H1 (cell line): ENCODE measurements around the gene MYORG. TPM values are rescaled to one million over a fixed set of nuclear protein-coding genes. Genes with fewer than 3 reads are reported as not detected.

ENCODE experiments used
- CTCF ChIA-PET: fragments of 300-600 bp; sonication (Branson Sonifier 250); formaldehyde crosslinking; loops from one replicate; lab custom pipeline; 2021; ENCODE audit not compliant: partially characterized antibody; lab: Charles Lee
- POLR2A ChIA-PET: fragments of 300-600 bp; sonication (Branson Sonifier 250); formaldehyde crosslinking; loops from one replicate; lab custom pipeline; 2021; ENCODE audit warnings: inconsistent platforms; ENCODE audit not compliant: partially characterized antibody; lab: Charles Lee
- DNase-seq, 2 experiments: peaks; one replicate each; pipeline versions ENCODE4 v3.0.0 to v3.0.0-alpha.2; 2010 to 2022; ENCODE audit warnings: low spot score in 2 of 2, low read depth in 1 of 2, mixed read lengths in 1 of 2
- FAIRE-seq: peaks from 2 replicates; lab custom pipeline; 2011; peaks lifted over from hg19 to GRCh38; lab: Jason Lieb, UNC
- H2AFZ ChIP-seq: 2 replicates; pipeline ENCODE4 v1.8.1; 2012; ENCODE audit warnings: low read length, inconsistent platforms
- H2AK5ac ChIP-seq: 2 replicates; pipeline ENCODE4 v1.6.1; 2013; ENCODE audit warnings: low read depth, low read length
- H2BK120ac ChIP-seq: replicated peaks from 2 replicates; pipeline ENCODE3; 2013; ENCODE audit warnings: low read depth, low read length, inconsistent platforms
- H2BK12ac ChIP-seq: 2 replicates; pipeline ENCODE4 v1.6.1; 2013; ENCODE audit warnings: low read depth, low read length
- H2BK15ac ChIP-seq: 2 replicates; pipeline ENCODE4 v1.6.1; 2013; ENCODE audit warnings: low read length
- H2BK20ac ChIP-seq: 2 replicates; pipeline ENCODE4 v1.6.1; 2013; ENCODE audit warnings: low read length
- H2BK5ac ChIP-seq: 2 replicates; pipeline ENCODE4 v1.6.1; 2013; ENCODE audit warnings: low read depth, low read length
- H3K14ac ChIP-seq: 2 replicates; pipeline ENCODE4 v1.6.1; 2013; ENCODE audit warnings: inconsistent platforms; ENCODE audit not compliant: insufficient read length
- H3K18ac ChIP-seq: 2 replicates; pipeline ENCODE4 v1.6.1; 2013; ENCODE audit warnings: low read length; ENCODE audit errors: extremely low read depth
- H3K23ac ChIP-seq: 2 replicates; pipeline ENCODE4 v1.6.1; 2013; ENCODE audit warnings: inconsistent platforms; ENCODE audit not compliant: insufficient read length
- H3K23me2 ChIP-seq: 2 replicates; pipeline ENCODE4 v1.6.1; 2013; ENCODE audit warnings: low read depth, low read length
- H3K27ac ChIP-seq: 2 replicates; pipeline ENCODE4 v1.6.1; 2011; ENCODE audit warnings: low read depth, low read length, inconsistent platforms
- H3K27me3 ChIP-seq, 4 experiments: replicated peaks in 1 of 4; 1 replicate in 1 of 4; 2 replicates in 3 of 4; pipeline versions ENCODE4 v1.6.1 to v1.8.1; 2011 to 2013; ENCODE audit warnings: low read length in 3 of 4, mild to moderate bottlenecking in 3 of 4, inconsistent platforms in 2 of 4, mixed read lengths in 2 of 4, moderate library complexity in 1 of 4; ENCODE audit not compliant: control insufficient read depth in 3 of 4, insufficient read depth in 3 of 4; ENCODE audit errors: extremely low read depth in 1 of 4
- H3K36me3 ChIP-seq, 4 experiments: 2 replicates each; pipeline versions ENCODE4 v1.6.1 to v1.8.1; 2011 to 2013; ENCODE audit warnings: mild to moderate bottlenecking in 4 of 4, low read length in 3 of 4, moderate library complexity in 2 of 4, control low read depth in 1 of 4, inconsistent platforms in 1 of 4; ENCODE audit not compliant: insufficient read depth in 4 of 4, control insufficient read depth in 2 of 4
- H3K4ac ChIP-seq: replicated peaks from 2 replicates; pipeline ENCODE3; 2013; ENCODE audit warnings: low read length, low read depth, mixed read lengths, inconsistent platforms; ENCODE audit not compliant: insufficient read length
- H3K4me1 ChIP-seq, 4 experiments: replicated peaks in 1 of 4; 1 replicate in 1 of 4; 2 replicates in 3 of 4; pipeline versions ENCODE4 v1.6.1 to v1.8.1; 2011 to 2013; ENCODE audit warnings: low read length in 3 of 4, inconsistent platforms in 2 of 4, mixed read lengths in 1 of 4; ENCODE audit not compliant: insufficient read depth in 4 of 4, control insufficient read depth in 3 of 4
- H3K4me2 ChIP-seq, 2 experiments: 2 replicates each; pipeline versions ENCODE4 v1.6.1 to v1.8.1; 2011 to 2013; ENCODE audit warnings: low read depth in 2 of 2, low read length in 2 of 2, control low read depth in 1 of 2, inconsistent platforms in 1 of 2, mild to moderate bottlenecking in 1 of 2; ENCODE audit not compliant: insufficient read depth in 1 of 2
- H3K4me3 ChIP-seq, 4 experiments: fragments of 200-600, 300-600 bp in 1 of 4; sonication (generic), shearing (Covaris generic), sonication (Bioruptor Twin) in 1 of 4; 2 replicates each; pipeline versions ENCODE4 v1.5.1 to v1.8.1; 2011 to 2016; ENCODE audit warnings: low read length in 4 of 4, low read depth in 3 of 4, control low read depth in 2 of 4, inconsistent platforms in 2 of 4, mild to moderate bottlenecking in 2 of 4, mixed read lengths in 1 of 4, moderate library complexity in 1 of 4; ENCODE audit not compliant: insufficient read depth in 2 of 4; ENCODE audit errors: extremely low read depth in 1 of 4
- H3K56ac ChIP-seq: replicated peaks from 2 replicates; pipeline ENCODE3; 2013; ENCODE audit warnings: low read depth, mild to moderate bottlenecking, mixed read lengths, low read length, inconsistent platforms; ENCODE audit not compliant: insufficient read length
- H3K79me1 ChIP-seq: 2 replicates; pipeline ENCODE4 v1.6.1; 2013; ENCODE audit warnings: low read depth, low read length, control low read depth
- H3K79me2 ChIP-seq, 2 experiments: 2 replicates each; pipeline versions ENCODE4 v1.6.1 to v1.8.1; 2012 to 2013; ENCODE audit warnings: low read length in 2 of 2, mild to moderate bottlenecking in 2 of 2, inconsistent platforms in 1 of 2; ENCODE audit not compliant: insufficient read depth in 2 of 2, control insufficient read depth in 1 of 2
- H3K9ac ChIP-seq, 4 experiments: replicated peaks in 1 of 4; 1 replicate in 1 of 4; 2 replicates in 3 of 4; pipeline versions ENCODE4 v1.6.1 to v1.8.1; 2011 to 2013; ENCODE audit warnings: low read depth in 3 of 4, low read length in 3 of 4, control low read depth in 2 of 4, mild to moderate bottlenecking in 2 of 4, moderate library complexity in 2 of 4, inconsistent platforms in 1 of 4; ENCODE audit errors: extremely low read depth in 1 of 4
- H3K9me3 ChIP-seq, 2 experiments: 2 replicates each; pipeline versions ENCODE4 v1.6.1 to v1.8.1; 2012 to 2013; ENCODE audit warnings: mild to moderate bottlenecking in 2 of 2, moderate library complexity in 2 of 2, control low read depth in 1 of 2, inconsistent platforms in 1 of 2, low read depth in 1 of 2, low read length in 1 of 2, mixed read lengths in 1 of 2; ENCODE audit not compliant: insufficient read depth in 2 of 2
- H4K20me1 ChIP-seq, 2 experiments: replicated peaks in 1 of 2; 2 replicates each; pipeline versions ENCODE3 to v1.8.1; 2011 to 2013; ENCODE audit warnings: inconsistent platforms in 2 of 2, low read length in 2 of 2, mild to moderate bottlenecking in 1 of 2; ENCODE audit not compliant: insufficient read depth in 2 of 2, control insufficient read depth in 1 of 2
- H4K5ac ChIP-seq: 2 replicates; pipeline ENCODE4 v1.6.1; 2013; ENCODE audit warnings: low read length, low read depth, mixed read lengths, inconsistent platforms; ENCODE audit not compliant: insufficient read length
- H4K8ac ChIP-seq: 2 replicates; pipeline ENCODE4 v1.8.0; 2013; ENCODE audit warnings: mild to moderate bottlenecking, moderate library complexity, low read length, inconsistent platforms; ENCODE audit not compliant: insufficient read depth; ENCODE audit errors: extremely low read depth
- H4K91ac ChIP-seq: replicated peaks from 2 replicates; pipeline ENCODE3; 2013; ENCODE audit warnings: low read length, mixed read lengths, inconsistent platforms; ENCODE audit not compliant: insufficient read length
- CBX5 ChIP-seq: fragments of 300-800, 300-1000 bp; sonication (generic); IDR thresholded peaks from 2 replicates; pipeline ENCODE4 v1.7.1; 2016; ENCODE audit warnings: antibody characterized with exemption, low read length, low read depth
- CEBPB ChIP-seq: IDR thresholded peaks from 2 replicates; pipeline ENCODE4 v1.6.1; 2012; ENCODE audit warnings: low read depth, low read length
- E2F6 ChIP-seq: IDR thresholded peaks from 2 replicates; pipeline ENCODE4 v1.6.1; 2012; ENCODE audit warnings: inconsistent platforms
- EP300 ChIP-seq, 2 experiments: IDR thresholded peaks; 1 replicate in 1 of 2; 2 replicates in 1 of 2; pipeline ENCODE4 v1.6.1; 2011 to 2012; ENCODE audit warnings: low read depth in 2 of 2, low read length in 2 of 2, mild to moderate bottlenecking in 2 of 2, borderline replicate concordance in 1 of 2, inconsistent platforms in 1 of 2, moderate library complexity in 1 of 2
- POLR2A ChIP-seq, 2 experiments: IDR thresholded peaks; 1 replicate in 1 of 2; 2 replicates in 1 of 2; pipeline ENCODE4 v1.6.1; 2011; ENCODE audit warnings: low read depth in 2 of 2, low read length in 2 of 2, mild to moderate bottlenecking in 2 of 2; ENCODE audit errors: control extremely low read depth in 1 of 2
- RAD21 ChIP-seq, 2 experiments: IDR thresholded peaks in 1 of 2; conservative IDR thresholded peaks in 1 of 2; 2 replicates each; pipeline ENCODE4 v1.6.1; 2011; ENCODE audit warnings: low read depth in 2 of 2, low read length in 2 of 2, improper control_type of control experiment in 1 of 2, inconsistent platforms in 1 of 2, mild to moderate bottlenecking in 1 of 2, moderate library complexity in 1 of 2
- RBBP5 ChIP-seq: IDR thresholded peaks from 2 replicates; pipeline ENCODE4 v1.7.1; 2012; ENCODE audit warnings: low read depth, mild to moderate bottlenecking, inconsistent platforms, low read length, moderate library complexity, borderline replicate concordance
- SIX5 ChIP-seq: IDR thresholded peaks from 2 replicates; pipeline ENCODE4 v1.6.1; 2011; ENCODE audit warnings: mild to moderate bottlenecking, low read depth, low read length
- TAF7 ChIP-seq: optimal IDR thresholded peaks from 2 replicates; pipeline ENCODE3; 2011; ENCODE audit warnings: low read depth, mild to moderate bottlenecking, inconsistent platforms, low read length, moderate library complexity, borderline replicate concordance
- WGBS, 2 experiments: shearing (Covaris generic) in 1 of 2; methylation state at CpG; one replicate each; pipeline versions ENCODE4 v1.1.6 to v1.1.7; 2013 to 2015; ENCODE audit warnings: low lambda C conversion rate in 2 of 2, mixed read lengths in 2 of 2, inconsistent platforms in 1 of 2, low coverage in 1 of 2, missing lambda C conversion rate in 1 of 2; ENCODE audit not compliant: insufficient replicate concordance in 2 of 2, insufficient coverage in 1 of 2, insufficient read length in 1 of 2; ENCODE audit errors: extremely low coverage in 1 of 2, missing lambda C conversion rate in 1 of 2; 5-methylcytosine and 5-hydroxymethylcytosine counted together
- polyA plus RNA-seq, 7 experiments: library from polyadenylated mRNA; depleted of rRNA in 3 of 7; stranded (reverse) in 5 of 7; unstranded in 2 of 7; fragments of >200 nt in 5 of 7; fragments of 200-250 nt in 2 of 7; gene quantifications; 1 replicate in 5 of 7; 2 replicates in 1 of 7; 4 replicates in 1 of 7; pipeline versions ENCODE4 v1.2.1 to v1.2.3, GENCODE V29; 2011 to 2013; ENCODE audit warnings: missing spikeins in 2 of 7, mixed read lengths in 2 of 7
- total RNA-seq: library from RNA; stranded (reverse); fragmentation: NEBNext Ultra II Directional; extraction: Animal tissue kit (Norgen Biotek cat#: 25700); gene quantifications from 2 replicates; pipeline ENCODE4 v1.2.1, GENCODE V29; 2021
- TF ChIP-seq, protein P1 (sequence below): IDR thresholded peaks from 2 replicates; pipeline ENCODE4 v1.6.1; 2011; ENCODE audit warnings: low read length, improper control_type of control experiment

Gene MYORG
- total and polyA plus RNA-seq, 2 of the 8 experiments (the other 6 are each of a cell fraction or from before 2014, with no cell fraction given), result 1.2 to 5.9 TPM

DNA sequence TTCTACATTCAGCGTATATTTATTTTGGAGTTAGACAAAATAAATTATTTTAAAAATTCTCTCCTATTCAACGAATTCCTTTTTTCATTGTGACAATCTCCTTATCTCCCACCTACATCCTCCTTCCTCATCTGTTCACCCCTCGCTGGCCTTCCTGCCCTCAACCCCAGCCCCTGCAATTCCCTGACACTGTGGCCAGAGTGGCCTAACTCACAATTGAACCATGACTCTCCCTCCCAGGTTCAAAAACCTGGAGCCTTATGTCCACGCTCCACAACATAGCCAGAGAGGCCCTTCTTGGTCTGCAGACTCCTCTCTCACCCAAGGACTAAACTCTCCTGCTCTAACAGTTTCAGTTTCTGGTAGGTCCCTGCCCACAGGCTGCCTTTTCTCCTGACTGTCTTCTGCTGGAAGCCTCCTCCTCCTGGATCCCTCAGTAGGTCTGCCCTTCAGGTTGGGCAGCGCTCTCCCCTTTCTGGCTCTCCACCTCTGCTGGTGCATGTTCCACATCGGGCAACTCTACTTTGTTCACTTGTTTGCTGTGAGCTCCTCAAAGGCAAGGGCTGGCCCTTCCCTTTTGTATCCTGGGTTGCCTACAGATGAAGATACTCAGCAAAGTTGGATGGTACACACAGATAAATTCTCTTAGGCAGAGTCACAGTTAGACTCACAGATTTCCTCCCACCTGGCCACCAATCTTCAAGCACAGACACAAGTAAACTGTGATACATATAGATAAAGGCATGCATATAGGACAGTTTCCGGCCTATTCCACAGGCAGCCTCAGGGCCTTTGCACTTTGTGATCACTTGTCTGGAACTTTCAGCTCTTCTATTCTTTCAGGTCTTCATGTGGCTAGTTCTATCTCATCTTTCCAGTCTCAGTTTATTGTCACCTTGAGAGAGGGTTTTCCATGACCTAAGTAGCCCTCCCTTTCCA lies 19.8 kb upstream of the MYORG start:
- H4K91ac ChIP-seq, result no peak overlapping the region
- no peak overlapping the region for H2BK120ac ChIP-seq
- no peak overlapping the region for H2BK12ac ChIP-seq
- ChIA-PET POLR2A (no interaction called here), CTCF (interaction anchor here (1.1 to 4.0 kb wide), 2 partner anchors 99 to 104 kb away, joined by 4 to 22 read pairs; no protein-coding TSS in a partner anchor)
- no peak overlapping the region for H3K56ac ChIP-seq
- no peak overlapping the region for H4K5ac ChIP-seq
- no peak overlapping the region for H3K4me2 ChIP-seq
- H3K9me3 ChIP-seq, result no peaks in the 10 kb centered on the region
- DNase-seq (no peak), FAIRE-seq (no peak)
- H3K79me1 ChIP-seq, result no peaks in the 10 kb centered on the region
- no peaks in the 10 kb centered on the region for H3K27me3 ChIP-seq
- no peak overlapping the region for H3K18ac ChIP-seq
- H4K8ac ChIP-seq, result no peak overlapping the region
- H2BK5ac ChIP-seq, result no peak overlapping the region
- no peak overlapping the region for H3K27ac ChIP-seq
- H3K9ac ChIP-seq, result no peak overlapping the region
- no peaks in the 10 kb centered on the region for H3K36me3 ChIP-seq
- no peak overlapping the region for H3K4ac ChIP-seq
- H2AK5ac ChIP-seq, result no peak overlapping the region
- H3K4me1 ChIP-seq, result no peaks in the 10 kb centered on the region
- no peak overlapping the region for H3K14ac ChIP-seq
- no peaks in the 10 kb centered on the region for H3K23me2 ChIP-seq
- no peak overlapping the region for H3K23ac ChIP-seq
- WGBS, 2 experiments, result 77% methylated on average over 7 of the region's 7 CpGs; no CpG with 5 or more reads in 1 of the 2 experiments
- H2BK20ac ChIP-seq, result no peak overlapping the region
- H3K4me3 ChIP-seq, result no peak overlapping the region
- H2BK15ac ChIP-seq, result no peak overlapping the region
- H3K79me2 ChIP-seq, result no peaks in the 10 kb centered on the region
- peaks cover 0 to 4% of the 10 kb centered on the region in 2 experiments for H4K20me1 ChIP-seq
- H2AFZ ChIP-seq, result no peak overlapping the region
- TF ChIP-seq E2F6 (no peak), RAD21 (IDR thresholded peaks at IDR 0.05 in 1 of 2, conservative IDR thresholded peaks at IDR 0.05 in 1 of 2; ENCODE audit: low read depth in 2 of 2, low read length in 2 of 2) (no peak), CBX5 (no peak), RBBP5 (no peak), POLR2A (IDR thresholded peaks at IDR 0.05; ENCODE audit: control extremely low read depth in 1 of 2, low read depth in 2 of 2, low read length in 2 of 2) (no peak), EP300 (IDR thresholded peaks at IDR 0.05; ENCODE audit: borderline replicate concordance in 1 of 2, low read depth in 2 of 2, low read length in 2 of 2) (no peak), TAF7 (no peak), CEBPB (no peak), SIX5 (no peak)
- TF ChIP-seq, protein P1, sequence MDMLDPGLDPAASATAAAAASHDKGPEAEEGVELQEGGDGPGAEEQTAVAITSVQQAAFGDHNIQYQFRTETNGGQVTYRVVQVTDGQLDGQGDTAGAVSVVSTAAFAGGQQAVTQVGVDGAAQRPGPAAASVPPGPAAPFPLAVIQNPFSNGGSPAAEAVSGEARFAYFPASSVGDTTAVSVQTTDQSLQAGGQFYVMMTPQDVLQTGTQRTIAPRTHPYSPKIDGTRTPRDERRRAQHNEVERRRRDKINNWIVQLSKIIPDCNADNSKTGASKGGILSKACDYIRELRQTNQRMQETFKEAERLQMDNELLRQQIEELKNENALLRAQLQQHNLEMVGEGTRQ, result no peak
